Lung (tissue), 12 donors: Measurements from ENCODE around the gene LARGE1. TPM values are rescaled to one million over a fixed set of nuclear protein-coding genes. Genes with fewer than 3 reads are reported as not detected.
A peak's percentile ranks its signal among the peaks of the same experiment; 100 is the strongest.

Experiments used
- ATAC-seq: fragments of 200-7000 bp; cut with Tn5 transposase; one replicate; pipeline ENCODE4 v1.9.1; 2020; ENCODE audit warnings: moderate number of reproducible peaks; ENCODE audit not compliant: insufficient read depth, low FRiP score
- DNase-seq, 3 donors: peaks; one replicate each; pipeline ENCODE4 v3.0.0-alpha.2; 2013 to 2017
- H3K27ac ChIP-seq, 2 donors: one replicate each; pipeline ENCODE4 v1.5.1; 2013; ENCODE audit warnings: mild to moderate bottlenecking in 2 of 2, moderate library complexity in 2 of 2, control low read depth in 1 of 2, inconsistent platforms in 1 of 2, low read depth in 1 of 2, low read length in 1 of 2
- H3K27me3 ChIP-seq, 3 donors: one replicate each; pipeline ENCODE4 v1.5.1; 2013; ENCODE audit warnings: low read length in 2 of 3; ENCODE audit not compliant: control insufficient read depth in 3 of 3, insufficient read depth in 3 of 3
- H3K36me3 ChIP-seq, 4 donors: one replicate each; pipeline ENCODE4 v1.5.1; 2013; ENCODE audit warnings: low read length in 4 of 4, mild to moderate bottlenecking in 1 of 4, moderate library complexity in 1 of 4; ENCODE audit not compliant: control insufficient read depth in 4 of 4, insufficient read depth in 4 of 4
- H3K4me1 ChIP-seq, 5 donors: one replicate each; pipeline ENCODE4 v1.5.1; 2013; ENCODE audit warnings: low read length in 5 of 5, mild to moderate bottlenecking in 2 of 5, moderate library complexity in 1 of 5; ENCODE audit not compliant: control insufficient read depth in 5 of 5, insufficient read depth in 5 of 5
- H3K4me3 ChIP-seq: one replicate; pipeline ENCODE4 v1.5.1; 2013; ENCODE audit warnings: mild to moderate bottlenecking, control low read depth, moderate library complexity
- H3K9ac ChIP-seq, 2 donors: one replicate each; pipeline ENCODE4 v1.5.1; 2013; ENCODE audit warnings: low read length in 2 of 2, control low read depth in 1 of 2; ENCODE audit not compliant: insufficient read depth in 1 of 2
- H3K9me3 ChIP-seq, 4 donors: one replicate each; pipeline ENCODE4 v1.5.1; 2013; ENCODE audit warnings: low read length in 3 of 4, mild to moderate bottlenecking in 1 of 4, moderate library complexity in 1 of 4; ENCODE audit not compliant: control insufficient read depth in 4 of 4, insufficient read depth in 3 of 4
- WGBS, 2 donors: extraction: QIAGEN DNeasy Blood & Tissue Kit; methylation state at CpG; one replicate each; pipeline ENCODE4 v1.1.7; 2013; 5-methylcytosine and 5-hydroxymethylcytosine counted together
- polyA plus RNA-seq, 2 donors: library from polyadenylated mRNA; stranded (reverse); fragments of 200-250 nt; gene quantifications; one replicate each; pipeline ENCODE4 v1.2.1, GENCODE V29; 2013
- total RNA-seq, 2 donors: library from RNA; depleted of rRNA in 1 of 2; stranded (reverse); fragments of >200 nt in 1 of 2; gene quantifications; one replicate each; pipeline ENCODE4 v1.2.1, GENCODE V29; 2014 to 2021
- TF ChIP-seq, protein P1 (sequence below): IDR thresholded peaks from 2 replicates; pipeline ENCODE4 v1.5.1; 2012; ENCODE audit warnings: mild to moderate bottlenecking; ENCODE audit errors: control extremely low read depth, extremely low read depth
- donor health status: control.
- donor health status: control.
- donor health status: Bipolar disorder and iron deficiency.
- donor health status: healthy.
- donor health status: DM: yes; HTN: yes; CAD: no.

The LARGE1 gene
- total and polyA plus RNA-seq, 4 donors, result 2.9 to 41.1 (median 15.4) TPM

- ATAC-seq, result no peak
- peak overlapping the region in 1 of 2 donors; percentile 34 for H3K9ac ChIP-seq
- DNase-seq, result peak; percentile 43 to 62 (median 51)
Measured at GRCh38 chr22:33919391-33920196, 682 bp downstream of the LARGE1 start.

GRCh38 chr22:33918676-33919365 lies 1.5 kb downstream of the LARGE1 start:
- peak overlapping the region in 1 of 2 donors; percentile 91 for H3K27ac ChIP-seq
- ATAC-seq (no peak), DNase-seq (no peak)
- no peaks in the 10 kb centered on the region for H3K36me3 ChIP-seq
- WGBS, 2 donors, result 43 to 52% methylated on average over 10 of the region's 10 CpGs
- no peak overlapping the region for H3K4me3 ChIP-seq
- peak overlapping the region in 1 of 2 donors; percentile 34 for H3K9ac ChIP-seq
- peaks cover 0 to 4% (median 0%) of the 10 kb centered on the region in 3 donors for H3K27me3 ChIP-seq
- H3K9me3 ChIP-seq, result no peaks in the 10 kb centered on the region
- H3K4me1 ChIP-seq, result peaks cover 0 to 30% (median 14%) of the 10 kb centered on the region in 5 donors
- TF ChIP-seq, protein P1, sequence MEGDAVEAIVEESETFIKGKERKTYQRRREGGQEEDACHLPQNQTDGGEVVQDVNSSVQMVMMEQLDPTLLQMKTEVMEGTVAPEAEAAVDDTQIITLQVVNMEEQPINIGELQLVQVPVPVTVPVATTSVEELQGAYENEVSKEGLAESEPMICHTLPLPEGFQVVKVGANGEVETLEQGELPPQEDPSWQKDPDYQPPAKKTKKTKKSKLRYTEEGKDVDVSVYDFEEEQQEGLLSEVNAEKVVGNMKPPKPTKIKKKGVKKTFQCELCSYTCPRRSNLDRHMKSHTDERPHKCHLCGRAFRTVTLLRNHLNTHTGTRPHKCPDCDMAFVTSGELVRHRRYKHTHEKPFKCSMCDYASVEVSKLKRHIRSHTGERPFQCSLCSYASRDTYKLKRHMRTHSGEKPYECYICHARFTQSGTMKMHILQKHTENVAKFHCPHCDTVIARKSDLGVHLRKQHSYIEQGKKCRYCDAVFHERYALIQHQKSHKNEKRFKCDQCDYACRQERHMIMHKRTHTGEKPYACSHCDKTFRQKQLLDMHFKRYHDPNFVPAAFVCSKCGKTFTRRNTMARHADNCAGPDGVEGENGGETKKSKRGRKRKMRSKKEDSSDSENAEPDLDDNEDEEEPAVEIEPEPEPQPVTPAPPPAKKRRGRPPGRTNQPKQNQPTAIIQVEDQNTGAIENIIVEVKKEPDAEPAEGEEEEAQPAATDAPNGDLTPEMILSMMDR, result no peak

More at GRCh38 chr22:33919391-33920196, 682 bp downstream of the LARGE1 start:
- Histone ChIP-seq H3K4me1 (peaks cover 0 to 30% (median 14%) of the 10 kb centered on the region in 5 donors), H3K27me3 (peaks cover 0 to 4% (median 0%) of the 10 kb centered on the region in 3 donors), H3K4me3 (peak overlapping the region; percentile 53), H3K27ac (peak overlapping the region; percentile 45 to 91), H3K9me3 (no peaks in the 10 kb centered on the region), H3K36me3 (no peaks in the 10 kb centered on the region)
- TF ChIP-seq, protein P1, result no peak
- 1 to 2% methylated on average over 42 to 57 of the region's 57 CpGs for WGBS, 2 donors

- H3K9me3 ChIP-seq, result no peaks in the 10 kb centered on the region
- H3K27me3 ChIP-seq, result no peaks in the 10 kb centered on the region
- TF ChIP-seq, protein P1, result no peak
- WGBS, 2 donors, result 58 to 65% methylated on average over 10 of the region's 10 CpGs
- H3K4me1 ChIP-seq, result peaks cover 0 to 24% (median 13%) of the 10 kb centered on the region in 5 donors
- H3K27ac ChIP-seq, result no peak overlapping the region
- peak in 2 of 3 donors; percentile 10 to 13 for DNase-seq
- no peaks in the 10 kb centered on the region for H3K36me3 ChIP-seq
- no peak for ATAC-seq
- H3K4me3 ChIP-seq, result no peak overlapping the region
- no peak overlapping the region for H3K9ac ChIP-seq
Measured at GRCh38 chr22:33917744-33918406, 2.4 kb downstream of the LARGE1 start.
